Measurements from ENCODE around the gene LTB4R2. TPM values are rescaled to one million over a fixed set of nuclear protein-coding genes. Genes with fewer than 3 reads are reported as not detected.

The LTB4R2 gene
- total and polyA plus RNA-seq, 2 experiments from 2014 or later: 0.45 to 3.5 TPM

- TF ChIP-seq EZH2phosphoT487 (IDR thresholded peaks at IDR 0.05; ENCODE audit: insufficient read depth, low read depth): no peak
- no peak for TF ChIP-seq EZH2 (IDR thresholded peaks at IDR 0.05; ENCODE audit: insufficient read depth, poor library complexity, severe bottlenecking)
- DNase-seq: peak; percentile 93
- Histone ChIP-seq H3K79me2 (ENCODE audit: insufficient read depth) (no peaks in the 10 kb centered on the region), H3K27me3 (replicated peaks; ENCODE audit: insufficient read depth) (no peaks in the 10 kb centered on the region), H3K9ac (peak within 1 kb of the TSS; percentile 52), H3K4me1 (ENCODE audit: insufficient read depth) (peaks cover 15% of the 10 kb centered on the region), H3K4me2 (ENCODE audit: unreplicated experiment) (peak within 1 kb of the TSS; percentile 27), H3F3A (ENCODE audit: insufficient read depth) (peaks cover 8% of the 10 kb centered on the region; the same call in 1 of the 2 replicates), H4K20me1 (ENCODE audit: insufficient read depth) (no peaks in the 10 kb centered on the region), H2AFZ (peak within 1 kb of the TSS; percentile 66), H3K27ac (no peak within 1 kb of the TSS), H3K4me3 (peak within 1 kb of the TSS; percentile 59), H3K9me2 (ENCODE audit: insufficient read depth) (no peaks in the 10 kb centered on the region), H3K36me3 (ENCODE audit: low read depth) (no peaks in the 10 kb centered on the region), H3K9me3 (ENCODE audit: low read depth) (no peaks in the 10 kb centered on the region)
- WGBS, 2 experiments (ENCODE audit: low coverage in 1 of 2, low lambda C conversion rate in 2 of 2, missing lambda C conversion rate in 2 of 2): 6 to 8% methylated on average over 69 of the region's 99 CpGs
- in situ Hi-C loops (cut with MboI): no loop called here
Measured at GRCh38 chr14:24310646-24311604, 985 bp downstream of the LTB4R2 start, which contains the start of gene LTB4R. Gene LTB4R (plus strand): TSS chr14:24311502. CDS start chr14:24315652, 4,150 bp downstream.

GRCh38 chr14:24311837-24312615 lies 2.1 kb downstream of the LTB4R2 start:
- no peaks in the 10 kb centered on the region for H3K36me3 ChIP-seq (ENCODE audit: low read depth)
- peak overlapping the region; percentile 27 for H3K4me2 ChIP-seq (ENCODE audit: unreplicated experiment)
- H3K9me3 ChIP-seq (ENCODE audit: low read depth): no peaks in the 10 kb centered on the region
- in situ Hi-C loops (cut with MboI): no loop called here
- H3K9ac ChIP-seq: 0 out of 2 replicates have a peak overlapping the region, but pooled peaks have one; percentile 52
- peak; percentile 68 for DNase-seq
- TF ChIP-seq EZH2phosphoT487 (IDR thresholded peaks at IDR 0.05; ENCODE audit: insufficient read depth, low read depth): no peak
- no peak for TF ChIP-seq EZH2 (IDR thresholded peaks at IDR 0.05; ENCODE audit: insufficient read depth, poor library complexity, severe bottlenecking)
- H3K4me3 ChIP-seq: no peak overlapping the region
- H4K20me1 ChIP-seq (ENCODE audit: insufficient read depth): no peaks in the 10 kb centered on the region
- H3K27me3 ChIP-seq (replicated peaks; ENCODE audit: insufficient read depth): no peaks in the 10 kb centered on the region
- 94 to 100% methylated on average over 1 of the region's 1 CpG for WGBS, 2 experiments (ENCODE audit: low coverage in 1 of 2, low lambda C conversion rate in 2 of 2, missing lambda C conversion rate in 2 of 2)
- no peaks in the 10 kb centered on the region for H3K79me2 ChIP-seq (ENCODE audit: insufficient read depth)
- peaks cover 12% of the 10 kb centered on the region for H3F3A ChIP-seq (ENCODE audit: insufficient read depth)
- H3K4me1 ChIP-seq (ENCODE audit: insufficient read depth): peaks cover 22% of the 10 kb centered on the region
- H3K9me2 ChIP-seq (ENCODE audit: insufficient read depth): no peaks in the 10 kb centered on the region
- H2AFZ ChIP-seq: peak overlapping the region; percentile 66; the same call in 1 of the 2 replicates
- no peak overlapping the region for H3K27ac ChIP-seq

- Histone ChIP-seq H3K9me2 (ENCODE audit: insufficient read depth) (no peaks in the 10 kb centered on the region), H3K9me3 (ENCODE audit: low read depth) (no peaks in the 10 kb centered on the region), H3K27me3 (replicated peaks; ENCODE audit: insufficient read depth) (no peaks in the 10 kb centered on the region), H3K79me2 (ENCODE audit: insufficient read depth) (no peaks in the 10 kb centered on the region), H3F3A (ENCODE audit: insufficient read depth) (peaks cover 21% of the 10 kb centered on the region), H3K4me1 (ENCODE audit: insufficient read depth) (peaks cover 28% of the 10 kb centered on the region), H4K20me1 (ENCODE audit: insufficient read depth) (no peaks in the 10 kb centered on the region), H3K36me3 (ENCODE audit: low read depth) (no peaks in the 10 kb centered on the region), H3K9ac (no peak overlapping the region), H3K4me2 (ENCODE audit: unreplicated experiment) (no peak overlapping the region), H2AFZ (no peak overlapping the region), H3K4me3 (no peak overlapping the region), H3K27ac (no peak overlapping the region)
- in situ Hi-C loops (cut with MboI): no loop called here
- no peak for DNase-seq
- TF ChIP-seq EZH2phosphoT487 (IDR thresholded peaks at IDR 0.05; ENCODE audit: insufficient read depth, low read depth): no peak
- no peak for TF ChIP-seq EZH2 (IDR thresholded peaks at IDR 0.05; ENCODE audit: insufficient read depth, poor library complexity, severe bottlenecking)
- 90 to 92% methylated on average over 9 of the region's 9 CpGs for WGBS, 2 experiments (ENCODE audit: low coverage in 1 of 2, low lambda C conversion rate in 2 of 2, missing lambda C conversion rate in 2 of 2)
Measured at GRCh38 chr14:24312736-24313507, 3.0 kb downstream of the LTB4R2 start.

GRCh38 chr14:24313913-24314312 lies 4.0 kb downstream of the LTB4R2 start:
- Histone ChIP-seq H3K27me3 (replicated peaks; ENCODE audit: insufficient read depth) (no peaks in the 10 kb centered on the region), H4K20me1 (ENCODE audit: insufficient read depth) (no peaks in the 10 kb centered on the region), H3K4me2 (ENCODE audit: unreplicated experiment) (no peak overlapping the region), H3K27ac (no peak overlapping the region), H3K4me1 (ENCODE audit: insufficient read depth) (peaks cover 28% of the 10 kb centered on the region), H3K36me3 (ENCODE audit: low read depth) (no peaks in the 10 kb centered on the region), H3K79me2 (ENCODE audit: insufficient read depth) (no peaks in the 10 kb centered on the region), H3K9me2 (ENCODE audit: insufficient read depth) (no peaks in the 10 kb centered on the region), H3F3A (ENCODE audit: insufficient read depth) (peaks cover 20% of the 10 kb centered on the region), H2AFZ (no peak overlapping the region), H3K9ac (no peak overlapping the region), H3K4me3 (no peak overlapping the region), H3K9me3 (ENCODE audit: low read depth) (no peaks in the 10 kb centered on the region)
- 83 to 92% methylated on average over 2 of the region's 2 CpGs for whole genome bisulfite sequencing, 2 experiments (ENCODE audit: low coverage in 1 of 2, low lambda C conversion rate in 2 of 2, missing lambda C conversion rate in 2 of 2)
- in situ Hi-C loops (cut with MboI): no loop called here
- TF ChIP-seq EZH2 (IDR thresholded peaks at IDR 0.05; ENCODE audit: insufficient read depth, poor library complexity, severe bottlenecking): no peak
- no peak for TF ChIP-seq EZH2phosphoT487 (IDR thresholded peaks at IDR 0.05; ENCODE audit: insufficient read depth, low read depth)
- no peak for DNase-seq
